Omental fat pad (tissue), 4 donors: Measurements from ENCODE around the gene MMP2. TPM values are rescaled to one million over a fixed set of nuclear protein-coding genes. Genes with fewer than 3 reads are reported as not detected.

ENCODE experiments used
- ATAC-seq: fragments of 150-250 bp; one replicate; pipeline ENCODE4 v1.9.1; 2016; ENCODE audit warnings: mild to moderate bottlenecking, moderate library complexity; ENCODE audit not compliant: low FRiP score
- DNase-seq: peaks from one replicate; pipeline ENCODE4 v3.0.0-alpha.2; 2019; ENCODE audit warnings: low spot score
- CTCF ChIP-seq, 3 donors: fragments of 450-650 bp; IDR thresholded peaks; one replicate each; pipeline ENCODE4 v1.5.1; 2016 to 2017; ENCODE audit warnings: antibody characterized with exemption in 3 of 3, mild to moderate bottlenecking in 3 of 3, moderate library complexity in 2 of 3
- total RNA-seq, 4 donors: library from RNA; depleted of rRNA; stranded (reverse); fragments of >200 nt; gene quantifications; one replicate each; pipeline ENCODE4 v1.1.0, GENCODE V29; 2016

MMP2 gene
- total RNA-seq, 4 donors from 2014 or later = 217 to 549 (median 381) TPM

GRCh38 chr16:55512941-55513340 lies 33.9 kb downstream of the MMP2 start:
- DNase-seq (no peak), ATAC-seq (no peak)
- no peak for TF ChIP-seq CTCF (IDR thresholded peaks at IDR 0.05)

GRCh38 chr16:55513616-55514015 lies 34.6 kb downstream of the MMP2 start:
- TF ChIP-seq CTCF (IDR thresholded peaks at IDR 0.05) = no peak
- no peak for DNase-seq

GRCh38 chr16:55515111-55515510 lies 36.1 kb downstream of the MMP2 start:
- ATAC-seq (no peak), DNase-seq (no peak)
- no peak for TF ChIP-seq CTCF (IDR thresholded peaks at IDR 0.05)

More at GRCh38 chr16:55513616-55514015, 34.6 kb downstream of the MMP2 start:
- no peak for ATAC-seq

- ATAC-seq (no peak), DNase-seq (no peak)
- TF ChIP-seq CTCF (IDR thresholded peaks at IDR 0.05) = no peak
Measured at GRCh38 chr16:55521792-55522191, 42.8 kb downstream of the MMP2 start.

GRCh38 chr16:55526441-55526840 lies 47.4 kb downstream of the MMP2 start:
- no peak for TF ChIP-seq CTCF (IDR thresholded peaks at IDR 0.05)
- ATAC-seq = no peak
- DNase-seq = no peak

- no peak for TF ChIP-seq CTCF (IDR thresholded peaks at IDR 0.05)
- ATAC-seq (no peak), DNase-seq (no peak)
Measured at GRCh38 chr16:55527885-55528284, 48.9 kb downstream of the MMP2 start.

- ATAC-seq = no peak
Measured at GRCh38 chr16:55529018-55529417, 50.0 kb downstream of the MMP2 start.

More at GRCh38 chr16:55529018-55529417, 50.0 kb downstream of the MMP2 start:
- DNase-seq = no peak
- no peak for TF ChIP-seq CTCF (IDR thresholded peaks at IDR 0.05)
